ENCODE measurements around the gene ORM2.

- TF ChIP-seq CTCF (IDR thresholded peaks at IDR 0.05) (no peak), POLR2AphosphoS5 (IDR thresholded peaks at IDR 0.05) (no peak), EP300 (IDR thresholded peaks at IDR 0.05) (no peak), POLR2A (IDR thresholded peaks at IDR 0.05) (no peak)
These were observed 8.5 kb downstream of the ORM2 start for GRCh38 chr9:114338187-114338586.

All from stomach (tissue), 4 donors.